Right lobe of liver (tissue), 4 donors: ENCODE data around the gene SYAP1.

ENCODE experiments used
- POLR2A ChIP-seq: fragments of 450-650 bp; IDR thresholded peaks from one replicate; pipeline ENCODE4 v1.6.1; 2017; ENCODE audit warnings: antibody characterized with exemption, mild to moderate bottlenecking
- TF ChIP-seq, protein P1 (sequence below), 4 donors: fragments of 200-600 bp in 3 of 4; fragments of 450-650 bp in 1 of 4; IDR thresholded peaks; one replicate each; pipeline versions ENCODE4 v1.5.1 to v1.8.0; 2016 to 2022; ENCODE audit warnings: antibody characterized with exemption in 4 of 4, mild to moderate bottlenecking in 2 of 4
- donor health status: DM: no; HTN: no; CAD: no.
- donor health status: DM: no; HTN: no; CAD: no.
- donor health status: DM: no; HTN: yes; CAD: no.

- no peak for TF ChIP-seq POLR2A
- TF ChIP-seq, protein P1, sequence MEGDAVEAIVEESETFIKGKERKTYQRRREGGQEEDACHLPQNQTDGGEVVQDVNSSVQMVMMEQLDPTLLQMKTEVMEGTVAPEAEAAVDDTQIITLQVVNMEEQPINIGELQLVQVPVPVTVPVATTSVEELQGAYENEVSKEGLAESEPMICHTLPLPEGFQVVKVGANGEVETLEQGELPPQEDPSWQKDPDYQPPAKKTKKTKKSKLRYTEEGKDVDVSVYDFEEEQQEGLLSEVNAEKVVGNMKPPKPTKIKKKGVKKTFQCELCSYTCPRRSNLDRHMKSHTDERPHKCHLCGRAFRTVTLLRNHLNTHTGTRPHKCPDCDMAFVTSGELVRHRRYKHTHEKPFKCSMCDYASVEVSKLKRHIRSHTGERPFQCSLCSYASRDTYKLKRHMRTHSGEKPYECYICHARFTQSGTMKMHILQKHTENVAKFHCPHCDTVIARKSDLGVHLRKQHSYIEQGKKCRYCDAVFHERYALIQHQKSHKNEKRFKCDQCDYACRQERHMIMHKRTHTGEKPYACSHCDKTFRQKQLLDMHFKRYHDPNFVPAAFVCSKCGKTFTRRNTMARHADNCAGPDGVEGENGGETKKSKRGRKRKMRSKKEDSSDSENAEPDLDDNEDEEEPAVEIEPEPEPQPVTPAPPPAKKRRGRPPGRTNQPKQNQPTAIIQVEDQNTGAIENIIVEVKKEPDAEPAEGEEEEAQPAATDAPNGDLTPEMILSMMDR (IDR thresholded peaks at IDR 0.05), result no peak
These were observed 51.6 kb downstream of the SYAP1 start for GRCh38 chrX:16770970-16771482.
